GM12801 (cell line): ENCODE measurements around the gene RBFOX2.

Source experiments
- TF ChIP-seq, protein P1 (sequence below): IDR thresholded peaks from one replicate; pipeline ENCODE4 v1.5.1; 2011; ENCODE audit warnings: control low read depth; ENCODE audit not compliant: insufficient read length; ENCODE audit errors: extremely low read depth

The RBFOX2 gene

DNA sequence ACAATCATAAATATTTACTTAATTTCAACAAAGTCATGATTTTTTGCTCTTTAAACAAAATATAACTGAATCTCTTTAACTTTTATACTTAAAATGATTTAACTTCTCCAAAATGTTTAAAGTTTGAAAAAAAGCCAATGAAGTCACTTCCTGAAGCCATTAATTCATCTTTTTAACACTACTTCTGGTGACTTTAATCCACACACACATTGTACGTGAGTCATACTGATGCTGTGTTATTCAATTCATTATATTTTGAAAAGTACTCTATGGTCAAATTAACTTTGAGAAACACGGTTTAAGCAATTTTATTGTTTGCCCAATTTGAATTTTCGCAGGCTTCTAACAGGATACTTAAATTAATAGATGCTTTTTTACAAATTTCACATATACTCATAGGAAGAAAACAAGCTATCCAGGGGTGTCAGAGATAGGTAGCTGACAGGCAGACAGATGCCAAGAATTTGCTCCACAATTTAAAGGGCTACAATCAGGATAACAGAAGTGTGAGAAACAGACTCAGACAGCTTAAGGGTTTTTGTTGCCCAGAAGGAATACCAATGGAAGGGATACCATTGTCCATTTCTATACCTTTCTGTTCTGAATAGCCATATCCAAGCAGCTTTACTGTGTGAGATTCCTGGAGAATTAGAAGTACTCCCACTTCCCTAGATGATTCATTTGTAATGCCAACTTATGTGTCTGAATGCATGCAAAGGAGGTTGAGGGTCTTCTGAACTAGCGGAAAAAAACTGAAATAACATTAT lies 118.4 kb downstream of the RBFOX2 start:
- TF ChIP-seq, protein P1, sequence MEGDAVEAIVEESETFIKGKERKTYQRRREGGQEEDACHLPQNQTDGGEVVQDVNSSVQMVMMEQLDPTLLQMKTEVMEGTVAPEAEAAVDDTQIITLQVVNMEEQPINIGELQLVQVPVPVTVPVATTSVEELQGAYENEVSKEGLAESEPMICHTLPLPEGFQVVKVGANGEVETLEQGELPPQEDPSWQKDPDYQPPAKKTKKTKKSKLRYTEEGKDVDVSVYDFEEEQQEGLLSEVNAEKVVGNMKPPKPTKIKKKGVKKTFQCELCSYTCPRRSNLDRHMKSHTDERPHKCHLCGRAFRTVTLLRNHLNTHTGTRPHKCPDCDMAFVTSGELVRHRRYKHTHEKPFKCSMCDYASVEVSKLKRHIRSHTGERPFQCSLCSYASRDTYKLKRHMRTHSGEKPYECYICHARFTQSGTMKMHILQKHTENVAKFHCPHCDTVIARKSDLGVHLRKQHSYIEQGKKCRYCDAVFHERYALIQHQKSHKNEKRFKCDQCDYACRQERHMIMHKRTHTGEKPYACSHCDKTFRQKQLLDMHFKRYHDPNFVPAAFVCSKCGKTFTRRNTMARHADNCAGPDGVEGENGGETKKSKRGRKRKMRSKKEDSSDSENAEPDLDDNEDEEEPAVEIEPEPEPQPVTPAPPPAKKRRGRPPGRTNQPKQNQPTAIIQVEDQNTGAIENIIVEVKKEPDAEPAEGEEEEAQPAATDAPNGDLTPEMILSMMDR: no peak

DNA sequence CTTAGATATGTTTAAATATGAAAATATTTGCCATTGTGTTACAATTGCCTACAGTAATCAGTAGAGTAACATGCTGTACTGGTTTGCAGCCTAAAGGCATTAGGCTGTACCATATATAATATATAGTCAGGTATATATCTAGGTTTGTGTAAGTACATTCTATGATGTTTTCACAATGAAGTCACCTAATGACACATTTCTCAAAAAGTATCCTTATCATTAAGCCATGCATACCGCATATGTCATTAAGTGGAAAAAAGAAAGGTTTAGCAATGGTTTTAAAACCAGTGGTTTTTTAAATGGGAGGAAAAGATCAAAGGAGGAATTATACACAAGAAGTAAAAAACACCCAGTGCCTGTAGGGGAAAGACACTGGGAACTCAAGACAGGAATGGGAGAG lies 122.7 kb downstream of the RBFOX2 start:
- TF ChIP-seq, protein P1: no peak

DNA sequence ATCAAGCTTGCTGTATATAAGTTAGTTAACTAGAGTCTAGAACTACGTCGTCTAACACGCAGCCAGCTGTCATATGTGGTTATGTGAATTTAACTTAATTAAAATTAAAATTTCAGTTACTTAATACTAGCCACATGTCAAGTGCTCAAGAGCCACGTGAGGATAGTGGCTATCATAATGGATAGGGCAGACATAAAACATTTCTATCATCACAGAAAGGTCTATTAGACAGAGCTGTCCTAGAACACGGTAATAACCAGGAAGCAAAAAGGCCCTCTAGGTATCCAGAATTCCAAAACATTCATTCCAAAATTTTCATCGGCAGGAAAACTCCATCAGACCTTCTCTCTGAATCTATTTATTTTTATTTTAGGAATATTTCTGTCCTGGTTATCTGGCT lies 123.9 kb downstream of the RBFOX2 start:
- TF ChIP-seq, protein P1: no peak

DNA sequence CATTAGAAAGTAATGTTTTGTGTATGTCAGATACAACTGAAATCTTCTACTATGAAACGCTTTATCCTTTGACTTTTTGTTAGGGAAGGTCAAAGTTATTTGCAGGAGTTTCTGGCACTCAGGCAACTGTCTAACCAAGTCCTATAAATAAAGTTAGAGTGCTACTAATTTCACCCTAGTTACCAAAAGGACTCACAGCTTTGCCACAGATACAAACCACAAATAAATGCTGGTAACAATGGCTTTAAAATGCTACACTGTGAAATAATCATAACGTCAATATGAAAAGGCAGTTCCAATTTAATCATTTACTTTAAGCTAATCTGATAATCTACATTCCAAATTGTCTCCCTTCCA lies 124.3 kb downstream of the RBFOX2 start:
- TF ChIP-seq, protein P1: no peak

DNA sequence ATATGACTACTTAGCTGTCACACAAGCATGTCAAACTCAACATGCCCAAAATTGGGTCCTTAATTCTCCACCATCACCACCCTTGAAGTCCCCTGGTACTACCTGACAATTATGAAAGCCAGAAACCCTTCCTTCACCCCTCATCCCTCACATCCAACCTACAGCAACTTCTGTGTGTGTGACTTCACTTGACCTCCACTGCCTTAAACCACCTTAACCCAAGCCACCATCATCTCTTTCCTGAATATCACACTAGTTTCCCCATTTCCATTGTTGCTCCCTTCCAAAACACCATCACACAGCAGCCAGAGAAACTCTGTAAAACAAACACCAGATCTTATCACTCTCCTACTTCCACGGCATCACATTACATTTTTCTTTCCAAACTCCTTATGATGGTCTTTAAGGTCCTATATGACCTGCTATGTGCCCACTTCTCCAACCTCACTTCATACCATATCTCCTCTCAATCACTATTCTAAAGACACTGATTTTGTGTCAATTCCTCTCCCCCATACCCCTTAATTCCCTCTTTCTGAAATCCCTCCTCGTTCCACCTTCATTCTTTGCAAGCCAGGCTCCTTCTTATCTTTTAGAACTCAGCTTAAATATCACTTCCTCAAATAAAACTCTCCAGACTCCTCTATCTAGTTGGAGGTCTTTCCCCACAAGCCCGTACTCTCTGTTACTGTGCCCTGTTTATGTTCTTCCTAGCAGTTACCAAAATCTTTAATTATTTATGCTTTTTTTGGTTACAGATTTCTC lies 124.9 kb downstream of the RBFOX2 start:
- TF ChIP-seq, protein P1: no peak

DNA sequence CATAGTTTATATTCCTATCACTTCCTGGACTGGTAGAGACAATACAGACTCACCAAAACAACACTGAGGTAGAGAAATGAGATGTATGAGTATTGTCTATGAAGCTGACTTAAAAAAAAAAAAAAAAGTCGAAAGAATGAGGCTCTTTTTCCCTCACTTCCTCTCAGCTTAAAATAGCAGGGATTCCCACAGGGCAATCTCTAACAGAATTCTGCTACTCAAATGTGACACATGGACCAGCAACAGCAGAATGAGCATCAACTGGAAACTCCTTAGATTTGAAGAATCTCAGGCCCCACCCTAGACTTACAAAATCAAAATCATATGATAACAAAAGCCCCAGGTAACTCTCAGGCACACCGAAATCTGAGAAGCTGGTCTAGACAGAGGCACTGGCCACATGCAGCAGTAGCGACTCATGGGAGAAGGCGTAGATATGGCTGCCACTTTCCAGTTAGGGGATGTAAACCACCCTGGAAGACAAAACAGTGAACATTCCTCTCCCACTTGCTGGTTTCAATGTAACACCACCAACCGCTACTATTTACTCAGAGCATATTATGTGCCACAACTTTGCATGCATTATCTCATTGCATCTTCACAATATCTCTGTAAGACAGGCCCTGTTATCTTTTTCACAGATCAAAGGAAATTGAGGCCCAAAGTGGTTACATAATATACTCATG lies 128.0 kb downstream of the RBFOX2 start:
- TF ChIP-seq, protein P1: no peak

DNA sequence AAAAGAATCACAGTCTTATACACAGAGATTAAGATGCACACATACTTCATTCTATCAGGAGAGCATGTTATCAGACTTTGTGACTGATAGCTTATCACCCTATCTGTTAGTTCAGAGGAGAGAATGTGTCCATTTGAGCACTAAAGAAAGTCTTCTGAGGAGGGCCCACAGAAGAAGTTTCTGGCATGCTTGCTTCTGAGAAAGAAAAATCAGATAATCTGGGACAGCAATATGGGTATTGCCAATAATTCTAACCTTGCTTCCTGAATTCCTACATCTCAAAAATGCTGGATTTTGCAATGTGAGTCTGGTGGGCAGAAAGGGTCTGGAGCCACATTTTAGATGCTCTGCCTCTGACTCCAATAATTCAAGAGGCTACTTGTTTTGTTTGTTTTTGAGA lies 128.9 kb downstream of the RBFOX2 start:
- TF ChIP-seq, protein P1: no peak
